Measurements from ENCODE around the gene PPP3R1. TPM values are rescaled to one million over a fixed set of nuclear protein-coding genes. Genes with fewer than 3 reads are reported as not detected.

PPP3R1 gene
- total and polyA plus RNA-seq, 9 of the 15 experiments (the other 6 are each of a cell fraction or from before 2014, with no cell fraction given), result 3.7 to 70.0 (median 24.8) TPM

- DNase-seq (ENCODE audit: extremely low read depth in 1 of 4, low spot score in 3 of 4), result no peak
- peaks cover 6 to 24% of the 10 kb centered on the region in 2 experiments; a peak in 4 of 5 replicates for H3K4me1 ChIP-seq (replicated peaks in 1 of 2; ENCODE audit: control insufficient read depth in 2 of 2, insufficient read depth in 2 of 2, low read length in 2 of 2)
- peak; percentile 55 for FAIRE-seq
- no peak overlapping the region for H3K9ac ChIP-seq (ENCODE audit: insufficient read depth in 1 of 2, low read depth in 2 of 2, low read length in 2 of 2)
- H2AFZ ChIP-seq (ENCODE audit: low read depth, low read length), result no peak overlapping the region
- H3K79me2 ChIP-seq (ENCODE audit: control insufficient read depth, insufficient read depth, low read length), result peaks cover 99% of the 10 kb centered on the region
- ChIA-PET POLR2A (interaction anchor here (0.8 to 1.2 kb wide), 4 partner anchors 9 to 25 kb away, joined by 3 read pairs; no protein-coding TSS in a partner anchor), CTCF (ENCODE audit: low intra/inter-chr PET ratio) (no interaction called here)
- 48% methylated on average over 1 of the region's 1 CpG for WGBS (ENCODE audit: insufficient coverage, low coverage, missing lambda C conversion rate)
- H3K36me3 ChIP-seq (ENCODE audit: control insufficient read depth, insufficient read depth, low read length), result peaks cover 8% of the 10 kb centered on the region
- H3K4me2 ChIP-seq (ENCODE audit: insufficient read depth, low read length), result no peak overlapping the region
- in situ Hi-C loops (cut with MboI) (no loop called here), intact Hi-C loops (cut with micrococcal nuclease) (no loop called here)
- H3K4me3 ChIP-seq, result no peak overlapping the region
- no peaks in the 10 kb centered on the region for H3K9me1 ChIP-seq (ENCODE audit: control insufficient read depth, insufficient read depth, low read length)
- H3K27ac ChIP-seq (ENCODE audit: extremely low read depth, low read depth, low read length), result no peak overlapping the region
- TF ChIP-seq FIP1L1 (IDR thresholded peaks at IDR 0.05; ENCODE audit: low read depth, low read length, poor library complexity, severe bottlenecking) (no peak), HMBOX1 (IDR thresholded peaks at IDR 0.05) (peak; percentile 21; the same call in 1 of the 2 replicates)
- H4K20me1 ChIP-seq (replicated peaks; ENCODE audit: control insufficient read depth, insufficient read depth, low read length), result no peaks in the 10 kb centered on the region; the same call in 1 of the 2 replicates
- no TSS peak for BruUV-seq (replicated peaks)
- H3K9me3 ChIP-seq (replicated peaks; ENCODE audit: control insufficient read depth, insufficient read depth, low read depth, low read length), result no peaks in the 10 kb centered on the region
- no peaks in the 10 kb centered on the region for H3K27me3 ChIP-seq (ENCODE audit: control insufficient read depth in 2 of 2, insufficient read depth in 2 of 2, low read length in 2 of 2)
- ATAC-seq, result no peak; the same call in 2 of the 3 replicates
These were observed 30.0 kb downstream of the PPP3R1 start for GRCh38 chr2:68222287-68222686.

GRCh38 chr2:68218343-68218901 is 33.9 kb downstream of the PPP3R1 start:
- H3K4me2 ChIP-seq (ENCODE audit: insufficient read depth, low read length), result no peak overlapping the region
- no peaks in the 10 kb centered on the region for H3K9me1 ChIP-seq (ENCODE audit: control insufficient read depth, insufficient read depth, low read length)
- ChIA-PET CTCF (ENCODE audit: low intra/inter-chr PET ratio) (no interaction called here), POLR2A (interaction anchor here (1.1 to 1.9 kb wide), 4 partner anchors 10 to 18 kb away, joined by 5 read pairs; no protein-coding TSS in a partner anchor)
- peak overlapping the region; percentile 63 for H3K27ac ChIP-seq (ENCODE audit: extremely low read depth, low read depth, low read length)
- peaks cover 15% of the 10 kb centered on the region for H3K36me3 ChIP-seq (ENCODE audit: control insufficient read depth, insufficient read depth, low read length)
- no peak overlapping the region for H2AFZ ChIP-seq (ENCODE audit: low read depth, low read length)
- BruUV-seq (replicated peaks), result no TSS peak
- H3K9me3 ChIP-seq (replicated peaks; ENCODE audit: control insufficient read depth, insufficient read depth, low read depth, low read length), result no peaks in the 10 kb centered on the region
- no peaks in the 10 kb centered on the region for H3K27me3 ChIP-seq (ENCODE audit: control insufficient read depth in 2 of 2, insufficient read depth in 2 of 2, low read length in 2 of 2)
- in situ Hi-C loops (cut with MboI) (no loop called here), intact Hi-C loops (cut with micrococcal nuclease) (no loop called here)
- no peak overlapping the region for H3K4me3 ChIP-seq
- ATAC-seq, result no peak
- peaks cover 3 to 24% of the 10 kb centered on the region in 2 experiments for H3K4me1 ChIP-seq (replicated peaks in 1 of 2; ENCODE audit: control insufficient read depth in 2 of 2, insufficient read depth in 2 of 2, low read length in 2 of 2)
- H3K9ac ChIP-seq (ENCODE audit: insufficient read depth in 1 of 2, low read depth in 2 of 2, low read length in 2 of 2), result 0 out of 4 replicates have a peak overlapping the region, but pooled peaks of 1 of the 2 experiments have one; percentile 10
- WGBS (ENCODE audit: insufficient coverage, low coverage, missing lambda C conversion rate), result 0% methylated on average over 1 of the region's 1 CpG
- FAIRE-seq, result no peak
- H4K20me1 ChIP-seq (replicated peaks; ENCODE audit: control insufficient read depth, insufficient read depth, low read length), result no peaks in the 10 kb centered on the region; the same call in 1 of the 2 replicates
- peaks cover 100% of the 10 kb centered on the region for H3K79me2 ChIP-seq (ENCODE audit: control insufficient read depth, insufficient read depth, low read length)
- DNase-seq (ENCODE audit: extremely low read depth in 1 of 4, low spot score in 3 of 4), result no peak
- TF ChIP-seq PHF8 (IDR thresholded peaks at IDR 0.05; ENCODE audit: borderline replicate concordance, low read length) (no peak), C11orf30 (IDR thresholded peaks at IDR 0.05; ENCODE audit: low read depth) (peak; percentile 92), CBFB (CRISPR knock-in tag; IDR thresholded peaks at IDR 0.05) (no peak), MTA2 (IDR thresholded peaks at IDR 0.05; ENCODE audit: low read depth) (no peak), MAFG (tag; conservative IDR thresholded peaks at IDR 0.05) (peak; percentile 93), TCFL5 (CRISPR knock-in tag; conservative IDR thresholded peaks at IDR 0.05) (no peak), ARHGAP35 (IDR thresholded peaks at IDR 0.05; ENCODE audit: partially characterized antibody) (no peak), DACH1 (IDR thresholded peaks at IDR 0.05; ENCODE audit: partially characterized antibody) (no peak), FOXO4 (CRISPR knock-in tag; IDR thresholded peaks at IDR 0.05) (no peak), NFE2L1 (tag; IDR thresholded peaks at IDR 0.05; ENCODE audit: borderline replicate concordance, low read depth) (peak; percentile 75), NFIC (IDR thresholded peaks at IDR 0.05) (no peak), PHF20 (IDR thresholded peaks at IDR 0.05; ENCODE audit: partially characterized antibody) (no peak), NFE2 (IDR thresholded peaks at IDR 0.05; ENCODE audit: low read depth) (peak; percentile 51)

Data from K562 (cell line).